GM18873 (cell line): ENCODE data around the gene ZCCHC24.

ENCODE experiments used
- ATAC-seq: cut with Tn5 transposase; IDR thresholded peaks from one replicate; pipeline ENCODE4 v1.9.1; 2021; ENCODE audit warnings: mild to moderate bottlenecking, moderate library complexity, moderate number of reproducible peaks; ENCODE audit not compliant: unreplicated experiment, low FRiP score

The ZCCHC24 gene

DNA sequence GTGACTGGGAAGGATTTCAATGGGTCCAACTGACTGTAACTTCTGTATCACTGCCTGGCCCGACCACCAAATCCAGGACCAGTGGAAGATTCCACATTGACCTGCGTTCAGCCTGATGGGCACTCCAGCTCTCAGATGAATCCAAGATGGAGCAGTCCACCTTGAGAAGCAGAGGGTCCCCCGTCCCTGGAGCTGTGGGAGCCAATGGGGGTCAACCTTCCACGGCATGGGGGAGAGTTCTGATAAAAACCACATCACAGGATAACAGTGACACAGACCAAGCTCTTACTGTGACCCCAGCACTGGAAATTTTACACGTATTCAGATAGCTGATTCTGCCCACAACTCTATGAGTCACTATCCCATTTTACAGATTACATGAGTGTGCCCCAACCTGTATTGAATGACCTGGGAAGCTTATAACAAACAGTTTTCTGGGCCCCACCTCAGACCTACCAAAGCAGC lies 11.2 kb downstream of the ZCCHC24 start:
- ATAC-seq: no peak

GRCh38 chr10:79433324-79434222 lies 11.9 kb downstream of the ZCCHC24 start:
- ATAC-seq: no peak

DNA sequence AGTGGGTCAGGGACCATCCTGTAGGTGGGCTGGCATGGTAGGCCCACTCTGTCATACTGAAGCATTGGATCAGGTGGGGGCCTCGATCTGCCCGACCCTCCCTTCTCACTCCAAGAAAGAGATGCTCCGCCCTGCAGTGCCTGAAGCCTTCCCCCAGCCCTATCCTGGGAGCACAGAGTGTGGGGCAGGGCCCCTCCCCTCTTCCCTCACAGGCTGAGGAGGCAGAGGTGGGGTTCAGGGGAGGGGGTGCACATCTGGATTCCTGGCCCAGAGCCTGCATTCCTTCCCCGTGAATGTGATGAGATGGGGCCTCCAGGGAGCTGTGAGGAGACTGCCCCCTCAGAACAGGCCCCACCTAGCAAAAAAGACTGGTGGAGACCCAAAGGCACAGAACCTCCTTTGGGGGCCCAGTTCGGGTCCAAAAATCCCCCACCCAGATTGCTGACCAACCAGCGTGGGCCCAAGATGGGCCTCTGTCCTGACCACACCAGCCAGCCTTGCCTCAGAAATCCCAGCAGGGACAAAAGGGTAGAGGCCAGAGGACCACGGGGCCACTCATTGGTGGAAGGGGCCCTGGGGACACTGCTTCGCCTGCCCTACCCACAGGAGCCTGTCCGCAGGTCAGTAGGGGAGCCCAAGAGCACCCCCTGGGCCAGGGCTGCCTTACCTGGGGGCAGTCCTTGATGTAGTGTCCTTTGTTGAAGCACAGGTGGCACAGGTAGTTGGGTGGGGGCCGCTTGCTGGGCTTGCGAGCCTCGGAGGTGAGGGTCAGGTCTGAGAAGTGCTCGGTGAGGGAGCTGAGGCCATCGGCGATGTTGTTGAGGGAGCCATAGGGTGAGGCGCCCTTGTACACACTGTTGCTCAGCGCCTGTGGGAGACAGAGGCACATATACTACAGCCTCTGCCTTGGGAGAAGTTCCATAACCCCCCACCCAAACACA lies 13.3 kb downstream of the ZCCHC24 start:
- ATAC-seq: no peak

DNA sequence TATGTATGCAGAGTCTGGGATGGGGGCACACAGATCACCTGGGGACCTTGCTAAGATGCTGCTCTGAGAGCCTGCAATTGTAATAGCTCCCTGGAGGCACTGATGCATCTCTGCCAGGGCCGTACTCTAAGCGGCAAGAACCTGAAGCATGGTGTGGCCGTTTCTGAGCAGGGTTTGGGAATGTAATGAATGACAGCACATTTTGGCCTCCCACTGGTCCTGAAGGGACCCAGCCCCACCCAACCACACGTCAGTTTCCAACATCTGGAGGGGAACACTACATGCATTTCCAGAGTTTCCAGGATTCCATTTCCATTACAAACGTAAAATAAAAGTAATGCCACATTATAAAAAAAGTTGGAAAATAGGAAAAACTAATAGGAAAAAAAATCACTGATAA lies 14.0 kb downstream of the ZCCHC24 start:
- ATAC-seq: no peak

DNA sequence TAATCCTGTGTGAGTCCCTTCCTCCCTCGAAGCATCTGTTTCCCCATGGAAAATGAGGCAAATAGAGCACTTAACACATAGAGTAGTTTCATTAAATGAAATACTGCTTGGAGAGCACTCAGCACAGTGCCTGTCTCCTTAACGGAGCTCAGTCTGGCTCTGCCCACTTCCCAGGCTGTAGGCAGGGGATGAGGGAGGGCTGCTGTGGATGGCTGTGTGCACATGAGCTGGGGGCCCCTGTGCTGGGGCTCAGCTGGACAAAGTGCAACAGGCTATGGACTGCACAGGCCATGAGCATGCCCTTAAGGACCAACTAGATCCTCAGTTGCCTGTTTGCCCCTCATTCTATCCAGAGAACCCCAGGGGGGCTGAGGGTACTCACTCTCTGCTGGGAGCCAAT lies 14.5 kb downstream of the ZCCHC24 start:
- ATAC-seq: no peak

- no peak for ATAC-seq
Observed at GRCh38 chr10:79430325-79430905, 15.0 kb downstream of the ZCCHC24 start.

DNA sequence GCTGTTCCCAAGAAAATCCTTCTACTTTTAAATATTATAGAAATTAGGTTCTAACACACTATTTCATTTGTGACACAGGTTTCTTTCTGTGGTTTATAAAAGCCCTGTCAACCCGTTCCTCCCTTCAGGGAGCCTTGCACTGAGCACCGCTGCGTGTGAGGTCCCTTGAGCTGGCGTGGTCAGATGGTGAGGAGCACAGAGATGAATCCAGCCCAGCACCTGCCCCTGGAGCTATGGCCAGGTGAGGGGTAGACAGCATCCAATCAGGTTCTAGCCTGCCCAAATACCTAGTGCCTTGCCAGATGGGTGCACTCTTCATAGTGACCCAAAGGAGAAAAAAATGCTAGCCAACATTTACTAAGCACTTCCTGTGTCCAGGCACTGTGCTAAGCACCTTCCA lies 15.7 kb downstream of the ZCCHC24 start:
- no peak for ATAC-seq

DNA sequence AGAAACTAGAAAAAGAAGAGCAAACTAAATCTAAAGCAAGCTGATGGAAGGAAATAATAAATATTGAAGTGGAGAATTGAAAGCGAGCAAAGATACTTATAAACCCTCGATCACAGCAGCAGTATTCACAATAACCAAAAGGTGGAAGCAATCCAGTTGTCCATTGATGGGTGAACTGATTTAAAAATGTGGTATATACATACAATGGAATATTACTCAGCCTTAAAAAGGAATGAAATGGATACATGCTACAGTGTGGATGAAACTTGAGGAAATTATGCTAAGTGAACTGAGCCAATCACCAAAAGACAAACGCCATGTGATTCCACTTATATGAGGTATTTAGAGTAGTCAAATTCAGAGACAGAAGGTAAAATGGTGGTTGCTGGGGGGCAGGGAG lies 17.5 kb downstream of the ZCCHC24 start:
- no peak for ATAC-seq

- no peak for ATAC-seq
Observed at GRCh38 chr10:79425074-79425532, 20.3 kb downstream of the ZCCHC24 start.

DNA sequence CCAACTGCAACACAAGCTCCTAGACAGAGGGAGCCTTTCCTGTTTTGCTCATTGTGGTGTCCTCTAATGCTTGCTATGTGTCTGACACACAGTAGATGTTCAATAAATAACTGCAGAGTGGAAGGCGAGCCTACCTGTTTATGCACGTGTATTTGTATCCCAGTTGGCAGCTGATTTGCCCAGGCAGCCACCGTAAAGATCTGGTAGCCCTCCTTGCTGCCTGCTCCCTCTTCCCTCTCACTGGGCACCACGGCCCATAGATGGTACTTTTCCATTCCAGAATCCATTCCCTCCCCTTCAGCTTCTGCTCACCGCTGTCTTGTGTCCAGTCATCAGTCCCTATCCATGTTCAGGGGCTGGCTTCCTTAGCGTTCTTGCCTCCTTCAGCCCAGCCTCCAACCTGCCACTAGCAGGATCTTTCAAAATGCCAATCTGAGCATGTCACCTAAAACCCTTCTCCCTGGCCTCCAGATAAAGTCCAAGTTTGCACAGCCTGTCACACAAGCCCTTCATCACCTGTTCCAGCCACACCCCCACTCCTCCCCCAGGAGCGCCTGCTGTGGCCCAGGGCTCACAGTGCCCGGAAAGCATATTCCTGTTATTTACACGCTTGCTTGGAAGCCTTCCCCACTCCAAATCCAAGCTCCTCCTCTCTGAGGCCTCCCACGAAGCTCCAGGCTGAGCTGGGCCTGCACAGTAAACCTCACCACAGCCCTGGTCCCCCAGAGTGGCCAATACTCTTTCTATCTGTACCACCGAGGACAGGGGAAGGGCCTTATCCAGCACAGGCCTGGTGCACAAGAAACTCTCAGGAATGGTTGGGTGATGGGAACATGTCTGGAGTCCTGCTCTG lies 21.0 kb downstream of the ZCCHC24 start:
- ATAC-seq: no peak

GRCh38 chr10:79422178-79422892 lies 23.1 kb downstream of the ZCCHC24 start:
- ATAC-seq: no peak

DNA sequence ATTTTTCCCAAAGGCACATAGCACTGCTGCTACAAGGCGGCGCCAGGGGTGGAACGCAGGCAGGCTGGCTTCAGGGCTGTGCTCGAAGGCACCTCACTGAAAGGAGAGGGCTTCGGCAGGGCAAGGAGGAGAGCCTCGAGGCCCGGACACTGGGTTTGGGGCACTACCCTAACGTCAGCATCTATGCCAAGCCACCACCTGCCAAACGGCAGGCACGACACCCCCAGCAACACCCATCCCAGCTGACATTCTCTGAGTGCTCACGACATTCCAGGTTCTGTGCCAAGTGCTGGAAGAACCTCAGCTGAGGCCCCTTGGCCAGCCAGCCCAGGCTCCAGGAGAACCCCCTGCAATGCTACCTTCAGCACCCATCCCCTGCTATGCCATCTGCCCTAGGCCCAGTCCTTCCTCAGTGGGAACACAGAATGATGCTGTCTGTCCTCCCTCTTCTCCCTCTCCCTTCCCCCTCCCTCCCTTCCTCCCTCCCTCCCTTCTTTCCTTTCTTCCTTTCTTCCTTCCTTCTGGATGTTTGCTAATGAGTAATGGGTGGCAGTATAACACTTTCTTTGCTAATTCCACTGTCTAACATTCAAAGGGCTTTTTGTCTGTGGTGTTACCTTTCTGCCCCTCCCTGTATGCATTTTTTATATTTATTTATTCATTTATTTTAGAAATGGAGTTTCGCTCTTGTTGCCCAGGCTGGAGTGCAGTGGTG lies 24.3 kb downstream of the ZCCHC24 start:
- ATAC-seq: no peak

DNA sequence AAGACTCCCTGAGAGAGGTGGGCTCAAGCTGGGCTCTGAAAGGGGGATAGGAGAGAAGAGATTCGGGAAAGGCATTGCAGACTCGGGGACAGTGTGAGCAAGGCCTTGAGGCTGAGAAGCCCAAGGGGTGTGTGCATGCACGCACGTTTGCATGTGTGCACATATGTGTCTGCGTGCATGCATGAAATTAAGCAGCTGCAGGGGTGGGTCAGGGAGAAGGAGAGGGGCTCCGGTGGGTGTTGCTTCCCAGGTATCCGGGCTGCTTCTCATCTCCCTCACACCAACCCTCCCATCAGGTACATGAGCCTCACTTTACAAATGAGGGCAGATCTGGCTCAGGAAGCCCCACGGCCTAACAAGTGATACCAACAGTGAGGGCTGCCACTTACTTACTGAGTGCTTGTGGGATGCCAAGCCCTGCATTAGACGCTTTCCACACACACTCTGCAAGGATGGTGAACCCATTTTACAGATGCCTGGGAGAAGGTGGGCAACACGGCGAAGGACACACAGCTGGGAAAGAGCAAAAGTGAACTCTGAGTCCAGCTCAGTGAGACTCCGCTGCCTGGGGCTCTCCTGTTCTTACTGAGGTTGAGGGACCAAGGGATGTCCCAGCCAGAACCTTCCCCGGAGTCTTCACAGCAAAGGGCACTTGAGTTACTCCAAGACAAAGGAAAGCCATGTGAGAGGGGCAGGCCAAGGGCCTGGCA lies 26.4 kb downstream of the ZCCHC24 start:
- ATAC-seq: no peak

DNA sequence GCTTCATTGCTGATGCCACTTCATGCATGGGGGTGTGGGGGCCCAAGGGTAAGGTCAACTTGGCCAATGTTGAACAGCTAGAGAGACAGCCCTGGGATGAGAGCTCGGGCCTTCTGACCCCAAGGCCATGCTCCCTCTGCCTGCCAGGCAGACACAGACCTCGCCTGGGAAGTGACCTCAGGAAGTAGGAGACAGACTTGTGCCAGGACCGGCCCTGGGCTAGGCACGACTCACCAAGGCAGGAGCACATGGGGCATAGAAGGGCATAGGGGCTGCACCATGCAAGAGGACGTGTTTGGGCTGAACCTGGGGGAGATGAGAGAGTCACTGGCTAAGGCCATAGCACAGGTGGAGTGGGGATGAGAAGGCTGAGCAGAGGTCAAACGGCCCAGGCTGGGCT lies 27.1 kb downstream of the ZCCHC24 start:
- ATAC-seq: no peak

DNA sequence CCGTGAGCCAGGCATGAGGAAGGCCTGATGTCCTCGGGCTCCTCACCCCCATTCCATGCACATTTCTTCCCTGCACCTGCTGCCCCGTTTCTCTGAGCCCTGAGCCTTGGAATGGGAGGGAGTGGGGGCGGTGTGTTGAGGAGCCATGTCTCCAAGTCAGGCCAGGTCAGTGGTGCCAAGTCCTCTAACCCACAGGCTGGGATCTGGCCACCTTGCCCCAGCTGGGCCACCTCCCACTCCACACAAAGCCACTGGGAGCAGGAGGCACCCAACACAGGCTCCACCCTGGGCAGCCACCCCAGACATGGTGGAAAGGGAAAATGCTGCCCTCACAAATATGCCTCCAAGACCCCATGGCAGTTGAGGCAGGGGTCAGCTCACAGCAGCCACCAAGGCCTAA lies 27.7 kb downstream of the ZCCHC24 start:
- no peak for ATAC-seq

- ATAC-seq: no peak
Observed at GRCh38 chr10:79417266-79417665, 28.2 kb downstream of the ZCCHC24 start.

- ATAC-seq: no peak
Observed at GRCh38 chr10:79416578-79417255, 28.7 kb downstream of the ZCCHC24 start.
